H1 (cell line): ENCODE measurements around the gene ABHD4. TPM values are rescaled to one million over a fixed set of nuclear protein-coding genes. Genes with fewer than 3 reads are reported as not detected.

ENCODE experiments used
- CBX5 ChIP-seq: fragments of 300-800, 300-1000 bp; sonication (generic); IDR thresholded peaks from 2 replicates; pipeline ENCODE4 v1.7.1; 2016; ENCODE audit warnings: antibody characterized with exemption, low read length, low read depth
- CEBPB ChIP-seq: IDR thresholded peaks from 2 replicates; pipeline ENCODE4 v1.6.1; 2012; ENCODE audit warnings: low read depth, low read length
- FOSL1 ChIP-seq: IDR thresholded peaks from 2 replicates; pipeline ENCODE4 v1.6.1; 2011; ENCODE audit warnings: mild to moderate bottlenecking, low read depth, low read length, moderate library complexity; ENCODE audit not compliant: insufficient read depth
- HDAC2 ChIP-seq, 2 experiments: fragments of 300-600 bp in 1 of 2; sonication (generic) in 1 of 2; IDR thresholded peaks; 2 replicates each; pipeline ENCODE4 v1.6.1; 2011 to 2012; ENCODE audit warnings: low read depth in 2 of 2, low read length in 2 of 2, mild to moderate bottlenecking in 2 of 2, moderate library complexity in 2 of 2, borderline replicate concordance in 1 of 2, inconsistent platforms in 1 of 2
- HDAC6 ChIP-seq: IDR thresholded peaks from one replicate; pipeline ENCODE4 v1.7.1; 2012; ENCODE audit warnings: low read depth, mild to moderate bottlenecking, inconsistent platforms, low read length, moderate library complexity
- KDM4A ChIP-seq: IDR thresholded peaks from one replicate; pipeline ENCODE4 v1.7.1; 2012; ENCODE audit warnings: low read depth, mild to moderate bottlenecking, moderate library complexity, low read length, inconsistent platforms; ENCODE audit not compliant: severe bottlenecking
- PHF8 ChIP-seq: fragments of 200-600 bp; sonication (generic); conservative IDR thresholded peaks from 2 replicates; pipeline ENCODE4 v1.7.1; 2012; ENCODE audit warnings: low read depth, mild to moderate bottlenecking, inconsistent platforms, low read length, moderate library complexity
- SP1 ChIP-seq: IDR thresholded peaks from 2 replicates; pipeline ENCODE4 v1.6.1; 2011; ENCODE audit warnings: low read depth, low read length
- TAF1 ChIP-seq: IDR thresholded peaks from 2 replicates; pipeline ENCODE4 v1.6.1; 2011; ENCODE audit warnings: mild to moderate bottlenecking, low read depth, low read length
- polyA plus RNA-seq, 7 experiments: library from polyadenylated mRNA; depleted of rRNA in 3 of 7; stranded (reverse) in 5 of 7; unstranded in 2 of 7; fragments of >200 nt in 5 of 7; fragments of 200-250 nt in 2 of 7; gene quantifications; 1 replicate in 5 of 7; 2 replicates in 1 of 7; 4 replicates in 1 of 7; pipeline versions ENCODE4 v1.2.1 to v1.2.3, GENCODE V29; 2011 to 2013; ENCODE audit warnings: missing spikeins in 2 of 7, mixed read lengths in 2 of 7
- total RNA-seq: library from RNA; stranded (reverse); fragmentation: NEBNext Ultra II Directional; extraction: Animal tissue kit (Norgen Biotek cat#: 25700); gene quantifications from 2 replicates; pipeline ENCODE4 v1.2.1, GENCODE V29; 2021
- TF ChIP-seq, protein P1 (sequence below): fragments of 300-600 bp; sonication (generic); IDR thresholded peaks from 2 replicates; pipeline ENCODE4 v1.7.1; 2012; ENCODE audit warnings: low read length, moderate library complexity, mild to moderate bottlenecking, inconsistent platforms; ENCODE audit not compliant: insufficient replicate concordance
- TF ChIP-seq, protein P2 (sequence below): IDR thresholded peaks from 2 replicates; pipeline ENCODE4 v1.6.1; 2011; ENCODE audit warnings: low read length, improper control_type of control experiment

Gene ABHD4
- total and polyA plus RNA-seq, 2 of the 8 experiments (the other 6 are each of a cell fraction or from before 2014, with no cell fraction given), result 32.4 to 42.9 TPM

DNA sequence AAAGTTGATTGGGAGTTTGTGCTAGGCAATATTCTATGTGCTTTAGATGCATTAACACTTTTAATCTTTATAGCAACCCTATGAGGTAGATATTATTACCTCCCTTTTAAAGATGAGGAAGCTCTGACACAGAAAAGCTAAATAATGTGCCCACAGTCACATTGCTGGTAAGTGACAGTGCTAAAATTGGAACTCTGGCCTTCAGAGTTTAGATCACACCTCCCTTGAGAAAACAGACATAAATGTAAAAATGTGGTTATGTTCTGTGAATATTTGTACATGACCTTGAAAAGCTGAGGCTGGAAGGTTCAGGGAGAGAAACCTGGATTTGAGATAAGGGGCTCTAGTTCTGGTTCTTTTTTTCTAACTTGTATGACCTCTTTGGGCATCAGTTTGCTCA lies 1.9 kb downstream of the ABHD4 start (continued):
- TF ChIP-seq, protein P1, sequence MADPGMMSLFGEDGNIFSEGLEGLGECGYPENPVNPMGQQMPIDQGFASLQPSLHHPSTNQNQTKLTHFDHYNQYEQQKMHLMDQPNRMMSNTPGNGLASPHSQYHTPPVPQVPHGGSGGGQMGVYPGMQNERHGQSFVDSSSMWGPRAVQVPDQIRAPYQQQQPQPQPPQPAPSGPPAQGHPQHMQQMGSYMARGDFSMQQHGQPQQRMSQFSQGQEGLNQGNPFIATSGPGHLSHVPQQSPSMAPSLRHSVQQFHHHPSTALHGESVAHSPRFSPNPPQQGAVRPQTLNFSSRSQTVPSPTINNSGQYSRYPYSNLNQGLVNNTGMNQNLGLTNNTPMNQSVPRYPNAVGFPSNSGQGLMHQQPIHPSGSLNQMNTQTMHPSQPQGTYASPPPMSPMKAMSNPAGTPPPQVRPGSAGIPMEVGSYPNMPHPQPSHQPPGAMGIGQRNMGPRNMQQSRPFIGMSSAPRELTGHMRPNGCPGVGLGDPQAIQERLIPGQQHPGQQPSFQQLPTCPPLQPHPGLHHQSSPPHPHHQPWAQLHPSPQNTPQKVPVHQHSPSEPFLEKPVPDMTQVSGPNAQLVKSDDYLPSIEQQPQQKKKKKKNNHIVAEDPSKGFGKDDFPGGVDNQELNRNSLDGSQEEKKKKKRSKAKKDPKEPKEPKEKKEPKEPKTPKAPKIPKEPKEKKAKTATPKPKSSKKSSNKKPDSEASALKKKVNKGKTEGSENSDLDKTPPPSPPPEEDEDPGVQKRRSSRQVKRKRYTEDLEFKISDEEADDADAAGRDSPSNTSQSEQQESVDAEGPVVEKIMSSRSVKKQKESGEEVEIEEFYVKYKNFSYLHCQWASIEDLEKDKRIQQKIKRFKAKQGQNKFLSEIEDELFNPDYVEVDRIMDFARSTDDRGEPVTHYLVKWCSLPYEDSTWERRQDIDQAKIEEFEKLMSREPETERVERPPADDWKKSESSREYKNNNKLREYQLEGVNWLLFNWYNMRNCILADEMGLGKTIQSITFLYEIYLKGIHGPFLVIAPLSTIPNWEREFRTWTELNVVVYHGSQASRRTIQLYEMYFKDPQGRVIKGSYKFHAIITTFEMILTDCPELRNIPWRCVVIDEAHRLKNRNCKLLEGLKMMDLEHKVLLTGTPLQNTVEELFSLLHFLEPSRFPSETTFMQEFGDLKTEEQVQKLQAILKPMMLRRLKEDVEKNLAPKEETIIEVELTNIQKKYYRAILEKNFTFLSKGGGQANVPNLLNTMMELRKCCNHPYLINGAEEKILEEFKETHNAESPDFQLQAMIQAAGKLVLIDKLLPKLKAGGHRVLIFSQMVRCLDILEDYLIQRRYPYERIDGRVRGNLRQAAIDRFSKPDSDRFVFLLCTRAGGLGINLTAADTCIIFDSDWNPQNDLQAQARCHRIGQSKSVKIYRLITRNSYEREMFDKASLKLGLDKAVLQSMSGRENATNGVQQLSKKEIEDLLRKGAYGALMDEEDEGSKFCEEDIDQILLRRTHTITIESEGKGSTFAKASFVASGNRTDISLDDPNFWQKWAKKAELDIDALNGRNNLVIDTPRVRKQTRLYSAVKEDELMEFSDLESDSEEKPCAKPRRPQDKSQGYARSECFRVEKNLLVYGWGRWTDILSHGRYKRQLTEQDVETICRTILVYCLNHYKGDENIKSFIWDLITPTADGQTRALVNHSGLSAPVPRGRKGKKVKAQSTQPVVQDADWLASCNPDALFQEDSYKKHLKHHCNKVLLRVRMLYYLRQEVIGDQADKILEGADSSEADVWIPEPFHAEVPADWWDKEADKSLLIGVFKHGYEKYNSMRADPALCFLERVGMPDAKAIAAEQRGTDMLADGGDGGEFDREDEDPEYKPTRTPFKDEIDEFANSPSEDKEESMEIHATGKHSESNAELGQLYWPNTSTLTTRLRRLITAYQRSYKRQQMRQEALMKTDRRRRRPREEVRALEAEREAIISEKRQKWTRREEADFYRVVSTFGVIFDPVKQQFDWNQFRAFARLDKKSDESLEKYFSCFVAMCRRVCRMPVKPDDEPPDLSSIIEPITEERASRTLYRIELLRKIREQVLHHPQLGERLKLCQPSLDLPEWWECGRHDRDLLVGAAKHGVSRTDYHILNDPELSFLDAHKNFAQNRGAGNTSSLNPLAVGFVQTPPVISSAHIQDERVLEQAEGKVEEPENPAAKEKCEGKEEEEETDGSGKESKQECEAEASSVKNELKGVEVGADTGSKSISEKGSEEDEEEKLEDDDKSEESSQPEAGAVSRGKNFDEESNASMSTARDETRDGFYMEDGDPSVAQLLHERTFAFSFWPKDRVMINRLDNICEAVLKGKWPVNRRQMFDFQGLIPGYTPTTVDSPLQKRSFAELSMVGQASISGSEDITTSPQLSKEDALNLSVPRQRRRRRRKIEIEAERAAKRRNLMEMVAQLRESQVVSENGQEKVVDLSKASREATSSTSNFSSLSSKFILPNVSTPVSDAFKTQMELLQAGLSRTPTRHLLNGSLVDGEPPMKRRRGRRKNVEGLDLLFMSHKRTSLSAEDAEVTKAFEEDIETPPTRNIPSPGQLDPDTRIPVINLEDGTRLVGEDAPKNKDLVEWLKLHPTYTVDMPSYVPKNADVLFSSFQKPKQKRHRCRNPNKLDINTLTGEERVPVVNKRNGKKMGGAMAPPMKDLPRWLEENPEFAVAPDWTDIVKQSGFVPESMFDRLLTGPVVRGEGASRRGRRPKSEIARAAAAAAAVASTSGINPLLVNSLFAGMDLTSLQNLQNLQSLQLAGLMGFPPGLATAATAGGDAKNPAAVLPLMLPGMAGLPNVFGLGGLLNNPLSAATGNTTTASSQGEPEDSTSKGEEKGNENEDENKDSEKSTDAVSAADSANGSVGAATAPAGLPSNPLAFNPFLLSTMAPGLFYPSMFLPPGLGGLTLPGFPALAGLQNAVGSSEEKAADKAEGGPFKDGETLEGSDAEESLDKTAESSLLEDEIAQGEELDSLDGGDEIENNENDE, result no peak
- TF ChIP-seq KDM4A, result no peak
- TF ChIP-seq SP1, result no peak
- TF ChIP-seq FOSL1, result no peak
- TF ChIP-seq CBX5, result no peak
- TF ChIP-seq, protein P2, sequence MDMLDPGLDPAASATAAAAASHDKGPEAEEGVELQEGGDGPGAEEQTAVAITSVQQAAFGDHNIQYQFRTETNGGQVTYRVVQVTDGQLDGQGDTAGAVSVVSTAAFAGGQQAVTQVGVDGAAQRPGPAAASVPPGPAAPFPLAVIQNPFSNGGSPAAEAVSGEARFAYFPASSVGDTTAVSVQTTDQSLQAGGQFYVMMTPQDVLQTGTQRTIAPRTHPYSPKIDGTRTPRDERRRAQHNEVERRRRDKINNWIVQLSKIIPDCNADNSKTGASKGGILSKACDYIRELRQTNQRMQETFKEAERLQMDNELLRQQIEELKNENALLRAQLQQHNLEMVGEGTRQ, result no peak
- no peak for TF ChIP-seq HDAC6
- no peak for TF ChIP-seq PHF8
- no peak for TF ChIP-seq TAF1
- no peak for TF ChIP-seq CEBPB
- no peak for TF ChIP-seq HDAC2 (IDR thresholded peaks at IDR 0.05; ENCODE audit: borderline replicate concordance in 1 of 2, low read depth in 2 of 2, low read length in 2 of 2)
